Liver (tissue), 3 donors: Measurements from ENCODE around the gene CST9.

Experiments
- FOXA1 ChIP-seq: IDR thresholded peaks from 2 replicates; pipeline ENCODE4 v1.6.1; 2016; ENCODE audit warnings: antibody characterized with exemption
- RAD21 ChIP-seq, 2 donors: IDR thresholded peaks; 2 replicates each; pipeline ENCODE4 v1.6.1; 2016; ENCODE audit warnings: antibody characterized with exemption in 2 of 2, mild to moderate bottlenecking in 2 of 2
- RXRA ChIP-seq, 2 donors: IDR thresholded peaks; 2 replicates each; pipeline ENCODE4 v1.6.1; 2017 to 2018; ENCODE audit warnings: antibody characterized with exemption in 2 of 2, mild to moderate bottlenecking in 1 of 2
- TAF1 ChIP-seq: conservative IDR thresholded peaks from 2 replicates; pipeline ENCODE4 v1.6.1; 2016; ENCODE audit warnings: antibody characterized with exemption, mild to moderate bottlenecking
- YY1 ChIP-seq: IDR thresholded peaks from 2 replicates; pipeline ENCODE4 v1.6.1; 2016; ENCODE audit warnings: antibody characterized with exemption, mild to moderate bottlenecking
- TF ChIP-seq, protein P1 (sequence below): IDR thresholded peaks from 2 replicates; pipeline ENCODE4 v1.6.1; 2016; ENCODE audit warnings: antibody characterized with exemption, mild to moderate bottlenecking
- TF ChIP-seq, protein P2 (sequence below): fragments of 150-350 bp; IDR thresholded peaks from 2 replicates; pipeline ENCODE4 v1.5.1; 2017; ENCODE audit warnings: improper control_type of control experiment, low read depth, low read length; ENCODE audit not compliant: missing input control
- TF ChIP-seq, protein P3 (sequence below): IDR thresholded peaks from 2 replicates; pipeline ENCODE4 v1.6.1; 2016; ENCODE audit warnings: antibody characterized with exemption
- TF ChIP-seq, protein P4 (sequence below): IDR thresholded peaks from 2 replicates; pipeline ENCODE4 v1.6.1; 2016; ENCODE audit warnings: antibody characterized with exemption
- donor health status: healthy.
- donor health status: healthy.

DNA sequence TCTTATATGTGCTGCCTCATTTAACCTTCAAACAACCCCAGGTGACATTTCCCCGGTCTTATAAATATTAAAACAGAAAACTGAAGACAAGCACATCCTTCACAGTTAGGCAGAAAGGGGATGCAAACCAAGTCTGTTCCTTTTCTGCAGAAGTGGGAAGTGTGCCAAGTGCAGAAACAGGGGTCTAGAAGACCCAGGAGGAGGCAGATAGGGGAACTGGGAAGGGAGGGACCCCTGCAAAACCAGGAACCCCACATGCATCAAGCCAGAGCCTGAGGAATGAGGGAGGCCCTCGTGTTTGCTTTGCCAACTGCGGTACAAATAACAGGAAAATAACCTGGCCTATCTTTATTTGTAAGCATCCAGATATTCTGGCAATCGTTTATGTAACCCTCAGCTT lies 49.0 kb upstream of the CST9 start:
- TF ChIP-seq, protein P1, sequence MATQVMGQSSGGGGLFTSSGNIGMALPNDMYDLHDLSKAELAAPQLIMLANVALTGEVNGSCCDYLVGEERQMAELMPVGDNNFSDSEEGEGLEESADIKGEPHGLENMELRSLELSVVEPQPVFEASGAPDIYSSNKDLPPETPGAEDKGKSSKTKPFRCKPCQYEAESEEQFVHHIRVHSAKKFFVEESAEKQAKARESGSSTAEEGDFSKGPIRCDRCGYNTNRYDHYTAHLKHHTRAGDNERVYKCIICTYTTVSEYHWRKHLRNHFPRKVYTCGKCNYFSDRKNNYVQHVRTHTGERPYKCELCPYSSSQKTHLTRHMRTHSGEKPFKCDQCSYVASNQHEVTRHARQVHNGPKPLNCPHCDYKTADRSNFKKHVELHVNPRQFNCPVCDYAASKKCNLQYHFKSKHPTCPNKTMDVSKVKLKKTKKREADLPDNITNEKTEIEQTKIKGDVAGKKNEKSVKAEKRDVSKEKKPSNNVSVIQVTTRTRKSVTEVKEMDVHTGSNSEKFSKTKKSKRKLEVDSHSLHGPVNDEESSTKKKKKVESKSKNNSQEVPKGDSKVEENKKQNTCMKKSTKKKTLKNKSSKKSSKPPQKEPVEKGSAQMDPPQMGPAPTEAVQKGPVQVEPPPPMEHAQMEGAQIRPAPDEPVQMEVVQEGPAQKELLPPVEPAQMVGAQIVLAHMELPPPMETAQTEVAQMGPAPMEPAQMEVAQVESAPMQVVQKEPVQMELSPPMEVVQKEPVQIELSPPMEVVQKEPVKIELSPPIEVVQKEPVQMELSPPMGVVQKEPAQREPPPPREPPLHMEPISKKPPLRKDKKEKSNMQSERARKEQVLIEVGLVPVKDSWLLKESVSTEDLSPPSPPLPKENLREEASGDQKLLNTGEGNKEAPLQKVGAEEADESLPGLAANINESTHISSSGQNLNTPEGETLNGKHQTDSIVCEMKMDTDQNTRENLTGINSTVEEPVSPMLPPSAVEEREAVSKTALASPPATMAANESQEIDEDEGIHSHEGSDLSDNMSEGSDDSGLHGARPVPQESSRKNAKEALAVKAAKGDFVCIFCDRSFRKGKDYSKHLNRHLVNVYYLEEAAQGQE = no peak
- TF ChIP-seq, protein P2, sequence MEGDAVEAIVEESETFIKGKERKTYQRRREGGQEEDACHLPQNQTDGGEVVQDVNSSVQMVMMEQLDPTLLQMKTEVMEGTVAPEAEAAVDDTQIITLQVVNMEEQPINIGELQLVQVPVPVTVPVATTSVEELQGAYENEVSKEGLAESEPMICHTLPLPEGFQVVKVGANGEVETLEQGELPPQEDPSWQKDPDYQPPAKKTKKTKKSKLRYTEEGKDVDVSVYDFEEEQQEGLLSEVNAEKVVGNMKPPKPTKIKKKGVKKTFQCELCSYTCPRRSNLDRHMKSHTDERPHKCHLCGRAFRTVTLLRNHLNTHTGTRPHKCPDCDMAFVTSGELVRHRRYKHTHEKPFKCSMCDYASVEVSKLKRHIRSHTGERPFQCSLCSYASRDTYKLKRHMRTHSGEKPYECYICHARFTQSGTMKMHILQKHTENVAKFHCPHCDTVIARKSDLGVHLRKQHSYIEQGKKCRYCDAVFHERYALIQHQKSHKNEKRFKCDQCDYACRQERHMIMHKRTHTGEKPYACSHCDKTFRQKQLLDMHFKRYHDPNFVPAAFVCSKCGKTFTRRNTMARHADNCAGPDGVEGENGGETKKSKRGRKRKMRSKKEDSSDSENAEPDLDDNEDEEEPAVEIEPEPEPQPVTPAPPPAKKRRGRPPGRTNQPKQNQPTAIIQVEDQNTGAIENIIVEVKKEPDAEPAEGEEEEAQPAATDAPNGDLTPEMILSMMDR = no peak
- TF ChIP-seq RAD21 (IDR thresholded peaks at IDR 0.05) (no peak), RXRA (IDR thresholded peaks at IDR 0.05) (no peak), YY1 (no peak), FOXA1 (no peak), TAF1 (no peak)
- TF ChIP-seq, protein P3, sequence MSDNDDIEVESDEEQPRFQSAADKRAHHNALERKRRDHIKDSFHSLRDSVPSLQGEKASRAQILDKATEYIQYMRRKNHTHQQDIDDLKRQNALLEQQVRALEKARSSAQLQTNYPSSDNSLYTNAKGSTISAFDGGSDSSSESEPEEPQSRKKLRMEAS = no peak
- TF ChIP-seq, protein P4, sequence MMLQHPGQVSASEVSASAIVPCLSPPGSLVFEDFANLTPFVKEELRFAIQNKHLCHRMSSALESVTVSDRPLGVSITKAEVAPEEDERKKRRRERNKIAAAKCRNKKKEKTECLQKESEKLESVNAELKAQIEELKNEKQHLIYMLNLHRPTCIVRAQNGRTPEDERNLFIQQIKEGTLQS = no peak
